ENCODE results near the gene ZBTB32. TPM values are rescaled to one million over a fixed set of nuclear protein-coding genes. Genes with fewer than 3 reads are reported as not detected.

Gene ZBTB32
- polyA plus RNA-seq, 2 of the 4 experiments (the other 2 are of a cell fraction) = not detected

- DNase-seq (ENCODE audit: low read depth in 1 of 2, low spot score in 1 of 2) = no peak
- ChIA-PET POLR2A (interaction anchor here (1.2 to 3.0 kb wide), 2 partner anchors 9 to 14 kb away, joined by 5 to 14 read pairs; no protein-coding TSS in a partner anchor), CTCF (interaction anchor here (0.9 to 6.6 kb wide), 8 partner anchors 10 to 201 kb away, joined by 3 to 161 read pairs (median 7); partner anchors contain the start of genes ATP4A and ZBTB32)
- WGBS (ENCODE audit: missing lambda C conversion rate) = 49% methylated on average over 13 of the region's 13 CpGs
- no peaks in the 10 kb centered on the region for H3K9me3 ChIP-seq
- no peak; a peak in 1 of 6 replicates for ATAC-seq
- peak; percentile 39 for FAIRE-seq
- no peak overlapping the region for H3K4me3 ChIP-seq
- H3K4me2 ChIP-seq = no peak overlapping the region
- peaks cover 10% of the 10 kb centered on the region for H3K4me1 ChIP-seq
- TF ChIP-seq POLR2A (IDR thresholded peaks at IDR 0.05; ENCODE audit: low read length) = peak; percentile 24
- TF ChIP-seq MAX (IDR thresholded peaks at IDR 0.05) = no peak
- no peak overlapping the region for H3K27ac ChIP-seq
Observed at GRCh38 chr19:35710784-35711723, 6.7 kb downstream of the ZBTB32 start.

- no peaks in the 10 kb centered on the region for H3K9me3 ChIP-seq
- DNase-seq (ENCODE audit: low read depth in 1 of 2, low spot score in 1 of 2) = no peak
- H3K4me1 ChIP-seq = peaks cover 12% of the 10 kb centered on the region
- peak; percentile 15; the same call in 1 of the 2 replicates for TF ChIP-seq POLR2A (IDR thresholded peaks at IDR 0.05; ENCODE audit: low read length)
- no peak for TF ChIP-seq E2F6 (IDR thresholded peaks at IDR 0.05; ENCODE audit: borderline replicate concordance, low read depth)
- no peak for TF ChIP-seq HEYL (CRISPR knock-in tag; IDR thresholded peaks at IDR 0.05)
- CTCF ChIA-PET = interaction anchor here (0.5 to 6.6 kb wide), 12 partner anchors 12 to 705 kb away, joined by 3 to 161 read pairs (median 4); partner anchors contain the start of gene ZBTB32
- WGBS (ENCODE audit: missing lambda C conversion rate) = 71% methylated on average over 11 of the region's 11 CpGs
- peak; percentile 67 for FAIRE-seq
- no peak overlapping the region for H3K4me3 ChIP-seq
- H3K4me2 ChIP-seq = no peak overlapping the region
- POLR2A ChIA-PET = interaction anchor here (1.2 to 3.0 kb wide), 2 partner anchors 10 to 16 kb away, joined by 5 to 14 read pairs; no protein-coding TSS in a partner anchor
- H3K27ac ChIP-seq = no peak overlapping the region
- no peak for ATAC-seq
Observed at GRCh38 chr19:35712567-35713505, 8.5 kb downstream of the ZBTB32 start.

GRCh38 chr19:35713506-35713850 is 9.1 kb downstream of the ZBTB32 start:
- H3K9me3 ChIP-seq = no peaks in the 10 kb centered on the region
- CTCF ChIA-PET = interaction anchor here (0.5 to 6.6 kb wide), 9 partner anchors 13 to 444 kb away, joined by 3 to 161 read pairs (median 7); partner anchors contain the start of gene ZBTB32
- WGBS (ENCODE audit: missing lambda C conversion rate) = 78% methylated on average over 2 of the region's 2 CpGs
- H3K4me1 ChIP-seq = peaks cover 12% of the 10 kb centered on the region
- no peak overlapping the region for H3K4me2 ChIP-seq
- H3K27ac ChIP-seq = no peak overlapping the region
- H3K4me3 ChIP-seq = no peak overlapping the region
- DNase-seq (ENCODE audit: low read depth in 1 of 2, low spot score in 1 of 2) = no peak
- POLR2A ChIA-PET = interaction anchor here (3.0 kb wide), 1 partner anchor 11 kb away, joined by 14 read pairs; no protein-coding TSS in a partner anchor
- peak; percentile 54 for FAIRE-seq
- no peak for TF ChIP-seq NR3C1 (IDR thresholded peaks at IDR 0.05)
- no peak for TF ChIP-seq BCL3 (IDR thresholded peaks at IDR 0.05)
- ATAC-seq = no peak

- FAIRE-seq = no peak
- TF ChIP-seq POLR2AphosphoS2 (conservative IDR thresholded peaks at IDR 0.05; ENCODE audit: low read length) = no peak
- TF ChIP-seq SREBF2 (IDR thresholded peaks at IDR 0.05) = no peak
- TF ChIP-seq POLR2A (IDR thresholded peaks at IDR 0.05; ENCODE audit: low read length) = peak; percentile 13; the same call in 1 of the 2 replicates
- no peak for TF ChIP-seq TFCP2L1 (CRISPR knock-in tag; IDR thresholded peaks at IDR 0.05)
- TF ChIP-seq BHLHE40 (IDR thresholded peaks at IDR 0.05; ENCODE audit: low read depth, low read length) = no peak
- no peak for ATAC-seq
- CTCF ChIA-PET = interaction anchor here (0.5 to 6.6 kb wide), 12 partner anchors 13 to 445 kb away, joined by 3 to 161 read pairs (median 6); partner anchors contain the start of gene ZBTB32
- POLR2A ChIA-PET = interaction anchor here (0.5 to 1.2 kb wide), 2 partner anchors 12 to 59 kb away, joined by 4 read pairs; no protein-coding TSS in a partner anchor
- peaks cover 13% of the 10 kb centered on the region for H3K4me1 ChIP-seq
- 84% methylated on average over 12 of the region's 12 CpGs for WGBS (ENCODE audit: missing lambda C conversion rate)
- no peak overlapping the region for H3K4me2 ChIP-seq
- no peak overlapping the region for H3K4me3 ChIP-seq
- no peak for DNase-seq (ENCODE audit: low read depth in 1 of 2, low spot score in 1 of 2)
- no peaks in the 10 kb centered on the region for H3K9me3 ChIP-seq
- H3K27ac ChIP-seq = no peak overlapping the region
Observed at GRCh38 chr19:35713904-35714495, 9.6 kb downstream of the ZBTB32 start.
